Gastroesophageal sphincter (tissue), 4 donors: ENCODE measurements around the gene ATP2B2. TPM values are rescaled to one million over a fixed set of nuclear protein-coding genes. Genes with fewer than 3 reads are reported as not detected.

Experiments used
- ATAC-seq: fragments of 150-250 bp; one replicate; pipeline ENCODE4 v1.9.1; 2016; ENCODE audit warnings: mild to moderate bottlenecking, moderate library complexity
- H3K27ac ChIP-seq, 4 donors: fragments of 200-600 bp; sonication (generic) in 3 of 4; 1 replicate in 3 of 4; 2 replicates in 1 of 4; pipeline ENCODE4 v1.5.1; 2016 to 2019
- H3K27me3 ChIP-seq: fragments of 200-600 bp; sonication (generic); one replicate; pipeline ENCODE4 v1.5.1; 2019
- H3K36me3 ChIP-seq, 2 donors: fragments of 200-600 bp; sonication (generic); one replicate each; pipeline ENCODE4 v1.5.1; 2019; ENCODE audit warnings: control low read depth in 1 of 2
- H3K4me1 ChIP-seq, 3 donors: fragments of 200-600 bp; sonication (generic); 1 replicate in 2 of 3; 2 replicates in 1 of 3; pipeline ENCODE4 v1.5.1; 2016 to 2019; ENCODE audit warnings: control low read depth in 2 of 3
- H3K4me3 ChIP-seq, 2 donors: fragments of 200-600 bp; sonication (generic); one replicate each; pipeline ENCODE4 v1.5.1; 2019; ENCODE audit warnings: mild to moderate bottlenecking in 1 of 2, moderate library complexity in 1 of 2
- H3K9me3 ChIP-seq, 3 donors: fragments of 200-600 bp; sonication (generic); one replicate each; pipeline ENCODE4 v1.5.1; 2017 to 2019; ENCODE audit warnings: control low read depth in 2 of 3
- CTCF ChIP-seq, 4 experiments: fragments of 200-600 bp in 2 of 4; fragments of 450-650 bp in 2 of 4; sonication (generic) in 1 of 4; IDR thresholded peaks; one replicate each; pipeline ENCODE4 v1.5.1; 2017 to 2019; ENCODE audit warnings: antibody characterized with exemption in 4 of 4, mild to moderate bottlenecking in 2 of 4, moderate library complexity in 2 of 4
- EP300 ChIP-seq: sonication (generic); formaldehyde crosslinking; IDR thresholded peaks from one replicate; pipeline ENCODE4 v1.6.1; 2017; ENCODE audit warnings: antibody characterized with exemption, mild to moderate bottlenecking
- POLR2A ChIP-seq, 2 donors: fragments of 450-650 bp; IDR thresholded peaks; one replicate each; pipeline ENCODE4 v1.6.1; 2017; ENCODE audit warnings: antibody characterized with exemption in 2 of 2, mild to moderate bottlenecking in 2 of 2, moderate library complexity in 1 of 2
- POLR2AphosphoS5 ChIP-seq: sonication (generic); formaldehyde crosslinking; IDR thresholded peaks from one replicate; pipeline ENCODE4 v1.6.1; 2017; ENCODE audit warnings: antibody characterized with exemption
- WGBS, 2 donors: methylation state at CpG; one replicate each; pipeline ENCODE4 v1.1.5; 2018; ENCODE audit warnings: low coverage in 1 of 2; 5-methylcytosine and 5-hydroxymethylcytosine counted together
- total RNA-seq, 4 donors: library from RNA; depleted of rRNA; stranded (reverse); fragments of >200 nt; gene quantifications; one replicate each; pipeline ENCODE4 v1.1.0, GENCODE V29; 2016

The ATP2B2 gene
- total RNA-seq, 4 donors from 2014 or later: 0.13 to 0.30 (median 0.27) TPM; not detected in 1

- no peak overlapping the region for H3K27ac ChIP-seq
- WGBS, 2 donors: 20 to 40% methylated on average over 1 to 2 of the region's 6 CpGs
- H3K9me3 ChIP-seq: no peaks in the 10 kb centered on the region
- ATAC-seq: no peak
- no peak for TF ChIP-seq EP300
- H3K36me3 ChIP-seq: no peaks in the 10 kb centered on the region
- H3K4me3 ChIP-seq: no peak overlapping the region
- H3K4me1 ChIP-seq: no peaks in the 10 kb centered on the region
- peaks cover 24% of the 10 kb centered on the region for H3K27me3 ChIP-seq
These were observed 25.6 kb upstream of the ATP2B2 start for GRCh38 chr3:10531031-10531430.

DNA sequence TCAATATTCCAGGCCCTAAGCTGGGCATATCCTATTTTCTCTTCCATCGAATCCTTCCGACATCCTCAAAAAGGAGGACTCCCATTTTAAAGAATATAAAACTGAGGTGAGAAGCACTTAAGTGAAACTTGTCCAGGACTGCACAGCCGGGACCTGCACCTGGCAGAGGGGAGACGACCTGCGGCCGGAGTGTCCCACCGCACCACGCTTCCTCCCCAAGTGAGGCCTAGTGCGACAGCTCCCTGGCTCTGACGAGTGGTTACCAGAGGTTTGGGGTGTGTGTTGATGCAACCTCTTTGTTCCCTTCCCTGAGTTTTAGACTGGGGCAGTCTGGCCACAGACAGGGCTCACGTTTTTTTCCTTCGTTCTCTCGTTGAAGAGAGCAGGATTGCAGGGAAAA is 24.9 kb upstream of the ATP2B2 start:
- H3K4me3 ChIP-seq: no peak overlapping the region
- H3K36me3 ChIP-seq: no peaks in the 10 kb centered on the region
- H3K27ac ChIP-seq: no peak overlapping the region
- no peaks in the 10 kb centered on the region for H3K4me1 ChIP-seq
- H3K9me3 ChIP-seq: no peaks in the 10 kb centered on the region
- no peak for TF ChIP-seq POLR2AphosphoS5
- no peak for TF ChIP-seq EP300
- peaks cover 28% of the 10 kb centered on the region for H3K27me3 ChIP-seq
- WGBS, 2 donors: 52 to 63% methylated on average over 3 to 7 of the region's 13 CpGs
- ATAC-seq: no peak

DNA sequence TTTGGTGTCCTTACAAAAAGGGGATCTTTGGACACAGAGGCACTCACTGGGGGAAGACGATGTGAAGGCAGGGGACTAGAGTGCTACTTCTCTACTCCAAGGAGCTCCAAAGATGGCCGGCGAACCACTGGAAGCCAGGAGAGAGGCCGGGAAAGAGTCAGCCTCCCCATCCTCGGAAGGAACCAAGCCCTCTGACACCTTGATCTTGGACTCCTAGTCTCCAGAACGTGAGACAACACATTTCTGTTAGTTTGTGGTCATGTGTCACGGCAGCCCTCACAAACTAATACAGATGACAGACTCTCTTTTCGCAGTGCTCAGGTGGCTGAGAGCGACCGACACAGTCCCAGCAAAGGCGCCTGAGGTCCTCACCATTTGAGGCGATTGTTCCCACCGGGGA is 24.4 kb upstream of the ATP2B2 start:
- Histone ChIP-seq H3K4me3 (no peak overlapping the region), H3K27me3 (peaks cover 33% of the 10 kb centered on the region), H3K36me3 (no peaks in the 10 kb centered on the region), H3K9me3 (no peaks in the 10 kb centered on the region), H3K4me1 (no peaks in the 10 kb centered on the region), H3K27ac (no peak overlapping the region)
- ATAC-seq: no peak
- 76 to 100% methylated on average over 2 to 8 of the region's 13 CpGs for WGBS, 2 donors
- TF ChIP-seq CTCF (IDR thresholded peaks at IDR 0.05) (no peak), POLR2AphosphoS5 (no peak), EP300 (no peak), POLR2A (IDR thresholded peaks at IDR 0.05) (no peak)

DNA sequence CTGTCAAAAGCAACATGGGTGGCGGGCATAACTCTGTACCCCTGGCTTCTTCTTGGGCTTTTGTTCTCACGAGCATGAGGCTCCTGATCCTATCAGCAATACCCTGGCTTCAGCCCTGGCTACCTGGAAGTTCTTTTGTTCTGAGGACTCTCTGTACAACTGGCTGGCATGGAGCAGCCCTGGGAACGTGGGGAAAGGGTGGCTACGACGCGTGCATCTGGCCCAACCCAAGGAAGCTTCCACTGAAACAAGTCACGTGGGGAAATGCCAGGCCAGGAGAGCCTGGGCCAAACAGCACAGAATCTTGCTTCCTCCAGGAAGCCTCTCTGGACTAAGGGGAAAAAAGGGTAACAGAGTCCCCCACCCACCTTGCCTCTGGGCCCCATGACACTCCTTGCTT is 22.7 kb upstream of the ATP2B2 start:
- Histone ChIP-seq H3K9me3 (no peaks in the 10 kb centered on the region), H3K27me3 (peaks cover 39% of the 10 kb centered on the region), H3K4me3 (no peak overlapping the region), H3K27ac (no peak overlapping the region), H3K4me1 (no peaks in the 10 kb centered on the region), H3K36me3 (no peaks in the 10 kb centered on the region)
- no peak for ATAC-seq
- WGBS, 2 donors: no CpG with 5 or more reads among the region's 7 CpGs
- TF ChIP-seq EP300 (no peak), CTCF (IDR thresholded peaks at IDR 0.05) (no peak), POLR2AphosphoS5 (no peak), POLR2A (IDR thresholded peaks at IDR 0.05) (no peak)

- peaks cover 40% of the 10 kb centered on the region for H3K27me3 ChIP-seq
- WGBS, 2 donors: 65% methylated on average over 4 of the region's 13 CpGs; no CpG with 5 or more reads in 1 of the 2 donors
- no peak overlapping the region for H3K4me3 ChIP-seq
- no peak overlapping the region for H3K27ac ChIP-seq
- H3K36me3 ChIP-seq: no peaks in the 10 kb centered on the region
- no peaks in the 10 kb centered on the region for H3K4me1 ChIP-seq
- no peak for TF ChIP-seq EP300
- no peak for TF ChIP-seq CTCF (IDR thresholded peaks at IDR 0.05)
- no peak for TF ChIP-seq POLR2A (IDR thresholded peaks at IDR 0.05)
- TF ChIP-seq POLR2AphosphoS5: no peak
- ATAC-seq: no peak
- H3K9me3 ChIP-seq: no peaks in the 10 kb centered on the region
These were observed 22.1 kb upstream of the ATP2B2 start for GRCh38 chr3:10527295-10528001.

GRCh38 chr3:10526366-10526765 is 21.0 kb upstream of the ATP2B2 start:
- no peaks in the 10 kb centered on the region for H3K9me3 ChIP-seq
- H3K4me1 ChIP-seq: no peaks in the 10 kb centered on the region
- no peak overlapping the region for H3K27ac ChIP-seq
- peaks cover 51% of the 10 kb centered on the region for H3K27me3 ChIP-seq
- H3K36me3 ChIP-seq: no peaks in the 10 kb centered on the region
- TF ChIP-seq POLR2A (IDR thresholded peaks at IDR 0.05) (no peak), POLR2AphosphoS5 (no peak), CTCF (IDR thresholded peaks at IDR 0.05) (no peak), EP300 (no peak)
- WGBS, 2 donors: no CpG with 5 or more reads among the region's 4 CpGs
- no peak for ATAC-seq
- H3K4me3 ChIP-seq: no peak overlapping the region
